Adipocyte (in vitro differentiated cells): ENCODE results near the gene ESR1.
A peak's percentile ranks its signal among the peaks of the same experiment; 100 is the strongest.

Experiments
- DNase-seq: peaks from one replicate; pipeline ENCODE4 v3.0.0-alpha.2; 2015; ENCODE audit warnings: low read depth
- H3K27me3 ChIP-seq: replicated peaks from 2 replicates; pipeline ENCODE4 v1.7.0; 2013; ENCODE audit warnings: mild to moderate bottlenecking, low read length, moderate library complexity; ENCODE audit not compliant: control insufficient read depth, insufficient read depth
- H3K36me3 ChIP-seq: 2 replicates; pipeline ENCODE4 v1.7.0; 2013; ENCODE audit warnings: low read length, mild to moderate bottlenecking, moderate library complexity; ENCODE audit not compliant: control insufficient read depth, insufficient read depth, severe bottlenecking
- H3K4me1 ChIP-seq: 2 replicates; pipeline ENCODE4 v1.7.0; 2013; ENCODE audit warnings: mild to moderate bottlenecking, low read length, moderate library complexity; ENCODE audit not compliant: control insufficient read depth, insufficient read depth
- H3K4me3 ChIP-seq: 2 replicates; pipeline ENCODE4 v1.7.0; 2013; ENCODE audit warnings: mild to moderate bottlenecking, low read length, moderate library complexity
- H3K9ac ChIP-seq: 2 replicates; pipeline ENCODE4 v1.7.0; 2013; ENCODE audit warnings: mild to moderate bottlenecking, low read length, moderate library complexity
- H3K9me3 ChIP-seq: 2 replicates; pipeline ENCODE4 v1.7.0; 2013; ENCODE audit warnings: mild to moderate bottlenecking, low read length, moderate library complexity; ENCODE audit not compliant: control insufficient read depth

Gene ESR1

DNA sequence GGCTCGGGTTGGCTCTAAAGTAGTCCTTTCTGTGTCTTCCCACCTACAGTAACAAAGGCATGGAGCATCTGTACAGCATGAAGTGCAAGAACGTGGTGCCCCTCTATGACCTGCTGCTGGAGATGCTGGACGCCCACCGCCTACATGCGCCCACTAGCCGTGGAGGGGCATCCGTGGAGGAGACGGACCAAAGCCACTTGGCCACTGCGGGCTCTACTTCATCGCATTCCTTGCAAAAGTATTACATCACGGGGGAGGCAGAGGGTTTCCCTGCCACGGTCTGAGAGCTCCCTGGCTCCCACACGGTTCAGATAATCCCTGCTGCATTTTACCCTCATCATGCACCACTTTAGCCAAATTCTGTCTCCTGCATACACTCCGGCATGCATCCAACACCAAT lies 291.2 kb downstream of the ESR1 start:
- no peaks in the 10 kb centered on the region for H3K36me3 ChIP-seq
- H3K9me3 ChIP-seq: no peaks in the 10 kb centered on the region
- H3K4me1 ChIP-seq: peaks cover 45% of the 10 kb centered on the region
- H3K27me3 ChIP-seq: no peaks in the 10 kb centered on the region
- no peak overlapping the region for H3K9ac ChIP-seq
- H3K4me3 ChIP-seq: no peak overlapping the region
- no peak for DNase-seq

DNA sequence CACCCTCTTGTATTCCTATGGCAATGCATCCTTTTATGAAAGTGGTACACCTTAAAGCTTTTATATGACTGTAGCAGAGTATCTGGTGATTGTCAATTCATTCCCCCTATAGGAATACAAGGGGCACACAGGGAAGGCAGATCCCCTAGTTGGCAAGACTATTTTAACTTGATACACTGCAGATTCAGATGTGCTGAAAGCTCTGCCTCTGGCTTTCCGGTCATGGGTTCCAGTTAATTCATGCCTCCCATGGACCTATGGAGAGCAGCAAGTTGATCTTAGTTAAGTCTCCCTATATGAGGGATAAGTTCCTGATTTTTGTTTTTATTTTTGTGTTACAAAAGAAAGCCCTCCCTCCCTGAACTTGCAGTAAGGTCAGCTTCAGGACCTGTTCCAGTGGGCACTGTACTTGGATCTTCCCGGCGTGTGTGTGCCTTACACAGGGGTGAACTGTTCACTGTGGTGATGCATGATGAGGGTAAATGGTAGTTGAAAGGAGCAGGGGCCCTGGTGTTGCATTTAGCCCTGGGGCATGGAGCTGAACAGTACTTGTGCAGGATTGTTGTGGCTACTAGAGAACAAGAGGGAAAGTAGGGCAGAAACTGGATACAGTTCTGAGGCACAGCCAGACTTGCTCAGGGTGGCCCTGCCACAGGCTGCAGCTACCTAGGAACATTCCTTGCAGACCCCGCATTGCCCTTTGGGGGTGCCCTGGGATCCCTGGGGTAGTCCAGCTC lies 292.1 kb downstream of the ESR1 start:
- peak; percentile 37 for DNase-seq
- H3K27me3 ChIP-seq: no peaks in the 10 kb centered on the region
- no peak overlapping the region for H3K4me3 ChIP-seq
- H3K4me1 ChIP-seq: peaks cover 43% of the 10 kb centered on the region
- no peak overlapping the region for H3K9ac ChIP-seq
- H3K9me3 ChIP-seq: no peaks in the 10 kb centered on the region
- no peaks in the 10 kb centered on the region for H3K36me3 ChIP-seq

DNA sequence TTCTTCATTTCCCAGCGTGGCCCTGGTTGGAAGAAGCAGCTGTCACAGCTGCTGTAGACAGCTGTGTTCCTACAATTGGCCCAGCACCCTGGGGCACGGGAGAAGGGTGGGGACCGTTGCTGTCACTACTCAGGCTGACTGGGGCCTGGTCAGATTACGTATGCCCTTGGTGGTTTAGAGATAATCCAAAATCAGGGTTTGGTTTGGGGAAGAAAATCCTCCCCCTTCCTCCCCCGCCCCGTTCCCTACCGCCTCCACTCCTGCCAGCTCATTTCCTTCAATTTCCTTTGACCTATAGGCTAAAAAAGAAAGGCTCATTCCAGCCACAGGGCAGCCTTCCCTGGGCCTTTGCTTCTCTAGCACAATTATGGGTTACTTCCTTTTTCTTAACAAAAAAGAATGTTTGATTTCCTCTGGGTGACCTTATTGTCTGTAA lies 292.7 kb downstream of the ESR1 start:
- H3K9me3 ChIP-seq: no peaks in the 10 kb centered on the region
- no peaks in the 10 kb centered on the region for H3K27me3 ChIP-seq
- no peak overlapping the region for H3K4me3 ChIP-seq
- peak; percentile 40 for DNase-seq
- peaks cover 38% of the 10 kb centered on the region for H3K4me1 ChIP-seq
- no peak overlapping the region for H3K9ac ChIP-seq
- H3K36me3 ChIP-seq: no peaks in the 10 kb centered on the region

DNA sequence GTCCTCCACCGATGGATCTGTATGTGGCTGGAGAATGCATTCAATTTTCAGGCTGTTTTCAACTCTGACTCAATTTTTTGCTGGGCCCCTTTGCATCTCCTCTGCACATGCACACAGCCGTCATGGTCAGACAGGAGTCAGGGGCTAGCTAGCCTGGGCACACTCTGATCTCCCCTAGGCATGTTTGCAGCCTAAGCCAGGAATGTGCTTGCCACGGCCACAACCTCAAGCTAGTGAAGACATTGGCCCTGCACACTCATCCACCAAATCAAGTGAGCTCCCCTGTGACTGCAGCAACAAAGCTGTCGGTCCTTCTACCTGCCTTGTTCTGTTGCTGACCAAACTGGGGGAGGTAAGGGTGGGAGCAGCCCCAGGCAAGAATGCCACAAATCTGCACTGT lies 300.5 kb downstream of the ESR1 start:
- H3K36me3 ChIP-seq: no peaks in the 10 kb centered on the region
- H3K27me3 ChIP-seq: no peaks in the 10 kb centered on the region
- no peaks in the 10 kb centered on the region for H3K9me3 ChIP-seq
- peaks cover 20% of the 10 kb centered on the region for H3K4me1 ChIP-seq
- no peak overlapping the region for H3K9ac ChIP-seq
- DNase-seq: no peak
- no peak overlapping the region for H3K4me3 ChIP-seq

DNA sequence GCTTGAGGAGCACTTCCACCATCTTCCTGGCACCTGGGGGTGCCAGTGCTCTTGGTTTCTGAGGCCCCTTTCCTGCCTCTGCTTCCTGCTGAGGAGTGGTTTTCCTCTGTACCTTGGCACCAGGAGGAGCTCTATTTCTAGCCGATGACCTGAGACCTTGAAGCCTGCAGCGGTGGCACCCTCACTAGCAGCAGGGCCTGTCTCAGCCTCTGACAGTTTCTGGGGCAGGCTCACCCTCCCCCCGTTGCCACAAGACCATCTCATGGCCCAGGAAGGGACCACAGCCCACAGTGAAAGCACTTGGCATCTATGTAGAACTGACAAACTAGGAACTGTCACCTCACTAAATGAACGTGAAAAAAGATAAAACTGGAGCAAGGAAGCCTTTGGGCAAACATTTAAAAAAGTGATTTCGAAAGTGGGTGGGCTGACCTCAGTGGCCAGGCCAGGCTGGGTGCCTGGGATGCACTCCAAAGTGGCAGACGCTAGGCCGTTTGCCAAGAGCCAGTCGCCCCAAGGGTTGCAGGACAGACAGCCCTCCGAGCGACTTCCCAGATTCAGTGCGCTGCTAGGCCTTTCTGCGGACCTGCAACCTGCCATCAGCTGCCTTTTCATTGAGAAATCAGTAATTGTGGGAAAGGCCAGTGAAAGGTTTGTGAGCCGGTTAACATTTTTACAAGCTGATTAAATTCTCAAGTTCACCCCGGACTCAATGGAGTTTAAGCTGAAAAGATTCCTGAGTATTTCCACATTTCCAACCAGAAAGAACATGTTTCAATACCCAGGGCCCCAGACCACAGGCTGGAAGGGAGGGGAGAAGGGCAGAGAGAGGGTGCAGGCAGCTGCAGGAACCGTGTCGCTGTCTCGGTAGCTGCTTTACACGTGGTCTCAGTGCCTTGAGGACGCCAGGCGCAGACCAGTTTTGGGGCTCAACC lies 303.7 kb downstream of the ESR1 start:
- Histone ChIP-seq H3K36me3 (no peaks in the 10 kb centered on the region), H3K9me3 (no peaks in the 10 kb centered on the region), H3K4me1 (peaks cover 20% of the 10 kb centered on the region), H3K27me3 (no peaks in the 10 kb centered on the region), H3K4me3 (peak overlapping the region; percentile 27), H3K9ac (peak overlapping the region; percentile 58)
- peak; percentile 69 for DNase-seq

DNA sequence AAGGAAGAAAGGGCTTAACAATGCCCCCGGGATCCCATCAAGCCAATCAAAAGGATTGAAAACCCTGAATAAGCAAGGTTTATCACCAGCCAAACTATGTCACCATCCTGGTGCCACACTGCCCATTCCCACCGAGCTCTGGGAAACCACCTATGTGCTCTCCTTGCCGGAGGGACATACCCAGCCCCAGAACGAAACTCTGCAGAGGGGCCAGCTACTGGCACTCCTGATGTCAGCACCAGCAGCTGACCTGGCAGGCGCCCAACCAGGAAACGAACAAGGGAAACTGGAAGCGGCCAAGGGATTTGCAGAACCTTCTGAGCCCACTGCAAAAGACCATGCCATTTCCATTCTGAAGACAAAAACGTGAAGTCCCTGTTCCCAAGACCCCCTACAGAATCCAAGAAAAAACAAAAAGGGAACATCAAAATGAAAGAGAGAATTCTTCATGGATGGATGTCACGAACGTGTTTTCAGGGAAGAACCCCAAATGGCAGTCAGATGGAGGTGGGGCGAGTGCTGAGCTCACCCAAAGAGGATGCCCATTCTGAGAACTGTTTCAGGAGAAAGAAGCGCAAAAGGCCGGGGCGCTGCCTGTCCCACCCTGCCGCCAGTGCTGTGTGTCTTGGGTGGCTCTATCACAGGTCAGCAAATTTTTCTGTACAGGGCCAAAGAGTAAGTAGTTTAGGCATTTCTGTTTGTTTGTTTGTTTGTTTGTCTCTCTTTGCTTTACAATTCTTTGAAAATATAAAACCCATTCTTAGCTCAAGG lies 305.2 kb downstream of the ESR1 start:
- Histone ChIP-seq H3K4me1 (peaks cover 20% of the 10 kb centered on the region), H3K9ac (no peak overlapping the region), H3K9me3 (no peaks in the 10 kb centered on the region), H3K36me3 (no peaks in the 10 kb centered on the region), H3K27me3 (no peaks in the 10 kb centered on the region), H3K4me3 (no peak overlapping the region)
- DNase-seq: no peak

DNA sequence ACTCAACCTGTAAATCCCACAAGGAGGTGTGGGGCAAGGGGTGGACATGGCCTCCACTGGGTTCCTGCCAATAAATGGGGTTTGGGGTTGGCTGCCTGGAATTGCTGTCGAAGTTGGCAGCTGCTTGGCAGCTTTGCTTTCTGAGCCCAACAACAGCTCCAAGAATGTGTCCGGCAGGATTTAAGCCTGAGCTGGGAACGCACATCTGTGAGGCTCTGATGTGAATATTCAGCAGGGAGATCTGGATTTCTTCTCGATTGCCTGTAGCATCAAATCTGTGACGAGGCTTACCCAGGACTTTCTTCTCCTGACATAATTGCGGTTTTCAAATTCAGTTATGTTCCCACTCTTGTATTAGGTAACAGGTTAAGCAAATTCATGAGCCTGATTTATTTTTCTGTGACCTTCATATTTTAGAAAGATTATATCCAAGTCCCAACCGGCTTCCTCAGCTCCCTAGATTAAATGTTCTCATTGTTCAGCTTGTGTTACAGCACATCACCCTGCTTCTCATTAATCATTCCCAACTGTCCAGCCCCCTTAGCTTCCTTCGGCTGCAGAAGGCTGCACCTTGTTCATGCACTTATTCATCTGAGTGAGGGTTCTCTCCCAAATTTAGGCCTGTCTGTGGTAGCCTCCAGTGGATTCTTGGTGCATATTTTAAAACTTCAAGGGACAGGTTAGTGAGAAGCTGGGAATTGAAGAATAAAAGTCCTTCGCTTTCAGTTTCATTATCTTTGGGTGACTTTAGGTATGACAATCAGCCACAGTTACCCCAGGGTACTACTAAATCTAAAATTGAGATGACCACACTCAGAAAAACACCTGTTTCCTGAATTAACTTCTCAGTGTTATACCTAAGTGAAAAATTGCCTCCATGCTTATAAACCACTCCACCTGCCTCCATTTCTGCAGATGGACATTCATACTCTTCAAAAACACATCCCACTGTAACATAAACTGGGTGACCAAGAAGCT lies 310.0 kb downstream of the ESR1 start:
- DNase-seq: peak; percentile 78
- no peak overlapping the region for H3K9ac ChIP-seq
- no peaks in the 10 kb centered on the region for H3K9me3 ChIP-seq
- H3K4me1 ChIP-seq: peaks cover 10% of the 10 kb centered on the region
- H3K36me3 ChIP-seq: peaks cover 25% of the 10 kb centered on the region
- no peak overlapping the region for H3K4me3 ChIP-seq
- no peaks in the 10 kb centered on the region for H3K27me3 ChIP-seq

DNA sequence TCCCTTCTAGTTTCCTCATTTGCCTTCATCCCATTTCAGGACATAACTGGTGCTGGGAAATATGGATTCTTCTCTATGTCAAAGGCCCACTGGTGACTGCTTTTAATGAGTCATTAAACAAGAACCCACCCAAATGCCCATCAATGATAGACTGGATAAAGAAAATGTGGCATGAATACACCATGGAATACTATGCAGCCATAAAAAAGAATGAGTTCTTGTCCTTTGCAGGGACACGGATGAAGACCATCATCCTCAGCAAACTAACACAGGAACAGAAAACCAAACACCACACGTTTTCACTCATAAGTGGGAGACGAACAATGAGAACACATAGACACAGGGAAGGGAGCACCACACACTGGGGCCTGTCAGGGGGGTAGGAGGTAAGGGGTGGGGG lies 310.7 kb downstream of the ESR1 start:
- H3K27me3 ChIP-seq: no peaks in the 10 kb centered on the region
- no peak overlapping the region for H3K4me3 ChIP-seq
- H3K9me3 ChIP-seq: no peaks in the 10 kb centered on the region
- H3K9ac ChIP-seq: no peak overlapping the region
- DNase-seq: no peak
- H3K4me1 ChIP-seq: peaks cover 11% of the 10 kb centered on the region
- H3K36me3 ChIP-seq: peaks cover 33% of the 10 kb centered on the region

DNA sequence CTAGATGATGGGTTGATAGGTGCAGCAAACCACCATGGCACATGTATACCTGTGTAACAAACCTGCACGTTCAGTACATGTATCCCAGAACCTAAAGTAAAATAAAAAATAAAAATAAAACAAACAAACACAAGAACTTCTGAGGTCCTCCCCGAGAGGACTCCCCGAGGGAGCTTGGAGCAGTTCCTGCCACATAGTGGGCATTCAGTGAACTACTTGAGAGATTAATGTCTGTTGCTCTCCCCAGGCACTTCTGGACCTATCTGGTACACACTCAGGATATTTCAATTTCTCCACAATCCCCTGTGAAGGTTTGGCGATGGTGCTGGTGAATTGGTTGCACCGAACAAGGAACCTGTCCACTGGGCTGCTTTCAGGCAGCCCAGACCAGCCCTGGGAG lies 311.2 kb downstream of the ESR1 start:
- no peak for DNase-seq
- Histone ChIP-seq H3K4me3 (no peak overlapping the region), H3K27me3 (no peaks in the 10 kb centered on the region), H3K9me3 (no peaks in the 10 kb centered on the region), H3K9ac (no peak overlapping the region), H3K4me1 (peaks cover 11% of the 10 kb centered on the region), H3K36me3 (peaks cover 38% of the 10 kb centered on the region)

DNA sequence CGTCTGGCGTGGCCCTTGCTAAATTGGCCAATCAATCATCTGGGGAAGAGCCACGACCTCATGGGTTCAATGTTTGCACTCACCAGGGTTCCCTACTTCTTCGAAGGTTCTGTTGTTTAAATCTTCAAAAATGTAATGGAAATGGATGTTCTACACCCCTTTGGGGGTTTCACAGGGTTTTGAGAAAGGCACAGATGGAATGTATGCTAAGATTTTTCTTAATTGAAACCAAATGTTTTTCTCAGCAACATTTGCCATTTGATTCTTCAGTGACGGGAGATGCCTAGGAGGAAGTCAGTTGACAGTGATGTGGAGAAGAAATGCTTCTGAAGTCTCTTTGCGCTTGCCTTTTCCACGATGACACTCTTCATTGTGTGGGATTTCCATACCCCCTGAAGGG lies 312.3 kb downstream of the ESR1 start:
- H3K4me1 ChIP-seq: peaks cover 11% of the 10 kb centered on the region

More for the DNA sequence above, 312.3 kb downstream of the ESR1 start:
- no peak overlapping the region for H3K4me3 ChIP-seq
- DNase-seq: peak; percentile 47
- no peaks in the 10 kb centered on the region for H3K27me3 ChIP-seq
- H3K36me3 ChIP-seq: peaks cover 39% of the 10 kb centered on the region
- H3K9ac ChIP-seq: no peak overlapping the region
- H3K9me3 ChIP-seq: no peaks in the 10 kb centered on the region
